Panc1 (cell line): ENCODE results near the gene ZNF362. TPM values are rescaled to one million over a fixed set of nuclear protein-coding genes. Genes with fewer than 3 reads are reported as not detected.

ENCODE experiments used
- ATAC-seq: fragments of 200-7000 bp; cut with Tn5 transposase; 2 replicates; pipeline ENCODE4 v1.9.1; 2020; ENCODE audit warnings: mild to moderate bottlenecking, moderate library complexity
- BruUV-seq: library from RNA; stranded (reverse); fragments of 400-500 nt; replicated peaks from 2 replicates; lab custom pipeline; 2021; lab: Mats Ljungman, UMichigan
- CTCF ChIA-PET: fragments of 300-600 bp; sonication (Branson Sonifier 250); formaldehyde crosslinking; loops from one replicate; lab custom pipeline; 2022; ENCODE audit warnings: antibody characterized with exemption; lab: Charles Lee
- POLR2A ChIA-PET: fragments of 300-600 bp; sonication (Branson Sonifier 250); formaldehyde crosslinking; loops from one replicate; lab custom pipeline; 2022; ENCODE audit warnings: antibody characterized with exemption; lab: Charles Lee
- DNase-seq: peaks from one replicate; pipeline ENCODE4 v3.0.0-alpha.2; 2010; ENCODE audit warnings: low read depth, low spot score
- H3K27ac ChIP-seq: 2 replicates; pipeline ENCODE4 v1.5.1; 2011; ENCODE audit warnings: mild to moderate bottlenecking, low read length, inconsistent platforms
- H3K27me3 ChIP-seq: fragments of 200-500 bp; sonication (Bioruptor generic); 2 replicates; pipeline ENCODE4 v1.6.0; 2014; ENCODE audit warnings: low read length, inconsistent platforms; ENCODE audit not compliant: control insufficient read depth, insufficient read depth
- H3K36me3 ChIP-seq: fragments of 200-500 bp; sonication (Bioruptor generic); 2 replicates; pipeline ENCODE4 v1.5.1; 2014; ENCODE audit warnings: inconsistent platforms, mild to moderate bottlenecking, low read length, moderate library complexity; ENCODE audit not compliant: control insufficient read depth, insufficient read depth
- H3K4me1 ChIP-seq: 2 replicates; pipeline ENCODE4 v1.5.1; 2011; ENCODE audit warnings: inconsistent platforms, mild to moderate bottlenecking, low read length, moderate library complexity; ENCODE audit not compliant: control insufficient read depth, insufficient read depth
- H3K4me3 ChIP-seq, 2 experiments: 2 replicates each; pipeline ENCODE4 v1.5.1; 2011 to 2012; ENCODE audit warnings: low read depth in 2 of 2, low read length in 2 of 2, mild to moderate bottlenecking in 2 of 2, inconsistent platforms in 1 of 2, moderate library complexity in 1 of 2
- H3K9me3 ChIP-seq: fragments of 200-500 bp; sonication (Bioruptor generic); 2 replicates; pipeline ENCODE4 v1.5.1; 2014; ENCODE audit warnings: low read depth, mild to moderate bottlenecking, inconsistent platforms, low read length, moderate library complexity; ENCODE audit not compliant: control insufficient read depth, insufficient read depth
- POLR2AphosphoS5 ChIP-seq: IDR thresholded peaks from 2 replicates; pipeline ENCODE4 v1.6.1; 2012; ENCODE audit warnings: mild to moderate bottlenecking, low read depth, low read length, moderate library complexity
- SIN3A ChIP-seq: IDR thresholded peaks from 2 replicates; pipeline ENCODE4 v1.6.1; 2012; ENCODE audit warnings: low read depth, mild to moderate bottlenecking, low read length, moderate library complexity, borderline replicate concordance; ENCODE audit not compliant: insufficient read depth
- TCF7L2 ChIP-seq: IDR thresholded peaks from 2 replicates; pipeline ENCODE4 v1.6.1; 2011; ENCODE audit warnings: mild to moderate bottlenecking, low read depth, low read length, inconsistent platforms
- in situ Hi-C: cut with HindIII; loops from 2 replicates; pipeline ENCODE4 v1.10.0; 2016; ENCODE audit warnings: low sequenced_read_pairs, low pct_unique_long_range_greater_than_20kb
- intact Hi-C: fragments of 100-400 bp; cut with micrococcal nuclease; formaldehyde crosslinking; loops from one replicate; pipeline ENCODE4 v1.10.0; 2022; ENCODE audit not compliant: unreplicated experiment
- total RNA-seq: library from RNA; stranded (reverse); gene quantifications from one replicate; pipeline ENCODE4 v1.2.1, GENCODE V29; 2021; ENCODE audit not compliant: unreplicated experiment
- TF ChIP-seq, protein P1 (sequence below): fragments of 450-650 bp; IDR thresholded peaks from 2 replicates; pipeline ENCODE4 v1.5.1; 2017; ENCODE audit warnings: mild to moderate bottlenecking
- TF ChIP-seq, protein P2 (sequence below), 2 experiments: IDR thresholded peaks; 2 replicates each; pipeline ENCODE4 v1.6.1; 2011 to 2012; ENCODE audit warnings: low read depth in 2 of 2, control low read depth in 1 of 2, low read length in 1 of 2, mild to moderate bottlenecking in 1 of 2, moderate library complexity in 1 of 2; ENCODE audit not compliant: insufficient read depth in 1 of 2

The ZNF362 gene
- total RNA-seq, 1 experiment from 2014 or later = 17.5 TPM

DNA sequence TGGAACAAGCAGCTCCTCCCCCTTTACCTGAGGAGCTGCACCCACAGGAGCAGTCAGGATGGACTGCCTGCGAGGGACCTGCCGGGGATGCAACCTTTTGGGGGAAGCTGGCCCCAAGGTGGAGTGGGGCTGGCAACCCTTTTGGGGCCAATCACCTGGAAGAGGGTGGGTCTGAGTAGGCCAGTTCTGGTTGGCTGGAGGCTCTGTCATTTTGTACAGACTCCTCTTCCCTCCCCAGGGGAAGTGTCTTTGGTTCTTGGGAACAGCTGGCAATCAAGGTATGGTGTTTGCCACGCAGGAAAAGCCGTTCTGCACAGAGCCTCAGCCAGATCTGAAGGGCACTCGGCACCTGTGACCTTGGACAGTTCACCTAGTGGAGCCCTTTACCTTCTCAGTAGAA lies 64.9 kb downstream of the ZNF362 start:
- in situ Hi-C loops (no loop called here), intact Hi-C loops (no loop called here)
- H3K36me3 ChIP-seq = peaks cover 13% of the 10 kb centered on the region
- BruUV-seq = no TSS peak
- H3K4me1 ChIP-seq = peaks cover 5% of the 10 kb centered on the region; the same call in 1 of the 2 replicates
- ChIA-PET POLR2A (no interaction called here), CTCF (interaction anchor here (1.3 kb wide), 1 partner anchor 26 kb away, joined by 3 read pairs; no protein-coding TSS in a partner anchor)
- DNase-seq (no peak), ATAC-seq (peak; percentile 26)
- no peak overlapping the region for H3K27ac ChIP-seq
- no peaks in the 10 kb centered on the region for H3K27me3 ChIP-seq
- H3K9me3 ChIP-seq = no peaks in the 10 kb centered on the region
- H3K4me3 ChIP-seq = no peak overlapping the region
- TF ChIP-seq TCF7L2 (no peak), POLR2AphosphoS5 (no peak)
- TF ChIP-seq, protein P1, sequence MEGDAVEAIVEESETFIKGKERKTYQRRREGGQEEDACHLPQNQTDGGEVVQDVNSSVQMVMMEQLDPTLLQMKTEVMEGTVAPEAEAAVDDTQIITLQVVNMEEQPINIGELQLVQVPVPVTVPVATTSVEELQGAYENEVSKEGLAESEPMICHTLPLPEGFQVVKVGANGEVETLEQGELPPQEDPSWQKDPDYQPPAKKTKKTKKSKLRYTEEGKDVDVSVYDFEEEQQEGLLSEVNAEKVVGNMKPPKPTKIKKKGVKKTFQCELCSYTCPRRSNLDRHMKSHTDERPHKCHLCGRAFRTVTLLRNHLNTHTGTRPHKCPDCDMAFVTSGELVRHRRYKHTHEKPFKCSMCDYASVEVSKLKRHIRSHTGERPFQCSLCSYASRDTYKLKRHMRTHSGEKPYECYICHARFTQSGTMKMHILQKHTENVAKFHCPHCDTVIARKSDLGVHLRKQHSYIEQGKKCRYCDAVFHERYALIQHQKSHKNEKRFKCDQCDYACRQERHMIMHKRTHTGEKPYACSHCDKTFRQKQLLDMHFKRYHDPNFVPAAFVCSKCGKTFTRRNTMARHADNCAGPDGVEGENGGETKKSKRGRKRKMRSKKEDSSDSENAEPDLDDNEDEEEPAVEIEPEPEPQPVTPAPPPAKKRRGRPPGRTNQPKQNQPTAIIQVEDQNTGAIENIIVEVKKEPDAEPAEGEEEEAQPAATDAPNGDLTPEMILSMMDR = no peak
- TF ChIP-seq, protein P2, sequence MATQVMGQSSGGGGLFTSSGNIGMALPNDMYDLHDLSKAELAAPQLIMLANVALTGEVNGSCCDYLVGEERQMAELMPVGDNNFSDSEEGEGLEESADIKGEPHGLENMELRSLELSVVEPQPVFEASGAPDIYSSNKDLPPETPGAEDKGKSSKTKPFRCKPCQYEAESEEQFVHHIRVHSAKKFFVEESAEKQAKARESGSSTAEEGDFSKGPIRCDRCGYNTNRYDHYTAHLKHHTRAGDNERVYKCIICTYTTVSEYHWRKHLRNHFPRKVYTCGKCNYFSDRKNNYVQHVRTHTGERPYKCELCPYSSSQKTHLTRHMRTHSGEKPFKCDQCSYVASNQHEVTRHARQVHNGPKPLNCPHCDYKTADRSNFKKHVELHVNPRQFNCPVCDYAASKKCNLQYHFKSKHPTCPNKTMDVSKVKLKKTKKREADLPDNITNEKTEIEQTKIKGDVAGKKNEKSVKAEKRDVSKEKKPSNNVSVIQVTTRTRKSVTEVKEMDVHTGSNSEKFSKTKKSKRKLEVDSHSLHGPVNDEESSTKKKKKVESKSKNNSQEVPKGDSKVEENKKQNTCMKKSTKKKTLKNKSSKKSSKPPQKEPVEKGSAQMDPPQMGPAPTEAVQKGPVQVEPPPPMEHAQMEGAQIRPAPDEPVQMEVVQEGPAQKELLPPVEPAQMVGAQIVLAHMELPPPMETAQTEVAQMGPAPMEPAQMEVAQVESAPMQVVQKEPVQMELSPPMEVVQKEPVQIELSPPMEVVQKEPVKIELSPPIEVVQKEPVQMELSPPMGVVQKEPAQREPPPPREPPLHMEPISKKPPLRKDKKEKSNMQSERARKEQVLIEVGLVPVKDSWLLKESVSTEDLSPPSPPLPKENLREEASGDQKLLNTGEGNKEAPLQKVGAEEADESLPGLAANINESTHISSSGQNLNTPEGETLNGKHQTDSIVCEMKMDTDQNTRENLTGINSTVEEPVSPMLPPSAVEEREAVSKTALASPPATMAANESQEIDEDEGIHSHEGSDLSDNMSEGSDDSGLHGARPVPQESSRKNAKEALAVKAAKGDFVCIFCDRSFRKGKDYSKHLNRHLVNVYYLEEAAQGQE (IDR thresholded peaks at IDR 0.05; ENCODE audit: insufficient read depth in 1 of 2, low read depth in 2 of 2, low read length in 1 of 2) = no peak

DNA sequence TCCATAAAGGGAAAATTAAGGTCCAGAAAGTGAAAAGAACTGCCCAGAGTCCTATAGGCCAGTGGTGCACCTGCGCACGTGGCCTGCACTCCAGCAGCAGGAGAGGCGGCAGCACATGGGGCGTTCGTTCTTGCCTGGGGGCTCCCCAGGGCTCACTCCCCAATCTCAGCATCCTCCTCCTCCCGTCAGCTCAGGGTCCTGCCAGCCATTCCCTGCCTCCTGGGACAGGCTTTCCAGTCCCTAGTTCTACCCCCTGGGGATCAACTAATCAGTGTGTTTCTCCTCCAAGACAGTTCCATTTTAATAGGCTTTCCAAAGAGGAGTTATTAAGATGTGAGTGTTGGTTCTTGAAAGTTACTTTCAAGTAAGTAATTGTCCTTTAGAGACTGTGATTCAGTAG lies 65.8 kb downstream of the ZNF362 start:
- intact Hi-C loops (no loop called here), in situ Hi-C loops (no loop called here)
- no TSS peak for BruUV-seq
- POLR2A ChIA-PET = interaction anchor here (0.6 kb wide), 1 partner anchor 42 kb away, joined by 3 read pairs; no protein-coding TSS in a partner anchor
- Histone ChIP-seq H3K36me3 (peaks cover 18% of the 10 kb centered on the region), H3K9me3 (no peaks in the 10 kb centered on the region), H3K4me1 (peaks cover 5% of the 10 kb centered on the region; the same call in 1 of the 2 replicates), H3K4me3 (no peak overlapping the region), H3K27me3 (no peaks in the 10 kb centered on the region), H3K27ac (no peak overlapping the region)
- ATAC-seq (no peak), DNase-seq (no peak)
- CTCF ChIA-PET = no interaction called here
- TF ChIP-seq POLR2AphosphoS5 = 0 out of 2 replicates have a peak, but pooled peaks have one; percentile 23
- TF ChIP-seq TCF7L2 = no peak

DNA sequence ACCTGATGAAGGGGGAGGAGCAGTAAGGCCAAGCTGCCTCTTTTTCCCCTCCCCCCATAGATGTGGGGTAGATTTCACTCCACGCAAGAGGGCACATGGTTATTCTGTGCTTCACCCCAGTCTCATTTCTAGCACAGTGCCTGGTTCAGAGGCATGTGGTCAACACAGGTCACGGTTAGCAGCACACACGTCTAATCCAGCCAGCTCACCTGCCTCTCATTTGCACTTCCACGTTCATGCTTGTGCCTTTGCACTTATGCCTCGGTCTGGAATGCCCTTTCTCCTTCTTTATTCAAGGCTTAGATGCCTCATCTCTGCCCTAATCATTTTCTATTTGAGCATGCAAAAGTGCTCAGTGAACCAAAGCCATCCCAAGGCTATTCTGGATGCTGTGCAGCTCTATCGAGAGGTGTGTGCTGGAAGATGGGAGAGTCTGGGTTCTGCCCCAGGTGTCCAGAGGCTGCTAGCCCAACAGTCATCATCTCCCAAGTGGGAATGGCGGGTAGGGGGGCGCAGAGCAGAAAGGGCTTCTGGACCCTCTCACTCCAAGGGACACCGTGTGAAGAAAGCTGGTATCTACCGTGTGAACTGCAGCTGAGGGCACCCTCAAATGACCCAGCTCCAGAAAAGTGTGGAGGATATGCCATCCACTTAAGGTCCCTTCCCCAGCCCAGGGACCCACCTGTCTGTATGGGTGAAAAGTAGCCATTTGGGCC lies 66.7 kb downstream of the ZNF362 start:
- in situ Hi-C loops (no loop called here), intact Hi-C loops (no loop called here)
- POLR2A ChIA-PET = no interaction called here
- TF ChIP-seq TCF7L2 (no peak), SIN3A (no peak), POLR2AphosphoS5 (no peak)
- TF ChIP-seq, protein P1 = no peak
- TF ChIP-seq, protein P2 (IDR thresholded peaks at IDR 0.05; ENCODE audit: insufficient read depth in 1 of 2, low read depth in 2 of 2, low read length in 1 of 2) = no peak
- Histone ChIP-seq H3K4me1 (peaks cover 10% of the 10 kb centered on the region; the same call in 1 of the 2 replicates), H3K9me3 (no peaks in the 10 kb centered on the region), H3K36me3 (peaks cover 28% of the 10 kb centered on the region), H3K27me3 (no peaks in the 10 kb centered on the region), H3K27ac (no peak overlapping the region), H3K4me3 (no peak overlapping the region)
- ATAC-seq (no peak), DNase-seq (no peak)
- CTCF ChIA-PET = interaction anchor here (0.6 kb wide), 1 partner anchor 44 kb away, joined by 3 read pairs; no protein-coding TSS in a partner anchor
- no TSS peak for BruUV-seq
